Stimulated activated CD8-positive, alpha-beta memory T cell treated with anti-CD3 and anti-CD28 coated beads, Interleukin-7, amount 100 ng/mL, for 1 hour (primary cell): ENCODE data around the gene OR4E1.
"Not testable (repeated sequence)": the region's sequence is repeated elsewhere in the genome, so short reads cannot be mapped to it uniquely, and the experiment has no call there.

Source experiments
- DNase-seq, 2 donors: peaks; one replicate each; pipeline ENCODE4 v3.0.0-alpha.2; 2020; ENCODE audit warnings: low read depth in 2 of 2

Gene OR4E1, protein sequence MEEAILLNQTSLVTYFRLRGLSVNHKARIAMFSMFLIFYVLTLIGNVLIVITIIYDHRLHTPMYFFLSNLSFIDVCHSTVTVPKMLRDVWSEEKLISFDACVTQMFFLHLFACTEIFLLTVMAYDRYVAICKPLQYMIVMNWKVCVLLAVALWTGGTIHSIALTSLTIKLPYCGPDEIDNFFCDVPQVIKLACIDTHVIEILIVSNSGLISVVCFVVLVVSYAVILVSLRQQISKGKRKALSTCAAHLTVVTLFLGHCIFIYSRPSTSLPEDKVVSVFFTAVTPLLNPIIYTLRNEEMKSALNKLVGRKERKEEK

DNA sequence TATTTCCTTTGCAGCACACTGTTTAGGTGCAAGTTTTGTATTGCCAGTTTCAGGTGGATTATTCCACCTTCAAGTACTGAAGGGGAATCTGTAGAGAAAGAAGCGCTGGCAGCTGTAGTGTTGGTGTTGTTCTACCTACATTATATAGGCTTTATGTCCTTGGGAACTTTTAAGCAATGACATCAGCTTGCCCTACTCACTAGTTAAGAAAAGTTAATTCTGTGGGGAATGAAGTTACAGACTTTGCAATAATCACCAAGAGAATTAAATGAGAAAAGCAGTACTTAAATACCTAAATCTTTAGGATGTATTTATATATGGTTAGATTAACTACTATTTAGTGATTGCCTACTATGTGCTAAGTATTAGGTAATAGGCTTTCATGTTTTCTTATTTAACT lies at the start of gene OR4E1:
TSS of gene OR4E1 (minus strand) at position 101 of the 400 bp plus-strand sequence. CDS start 2,883 bp downstream, outside the sequence.
- DNase-seq, result no peak

DNA sequence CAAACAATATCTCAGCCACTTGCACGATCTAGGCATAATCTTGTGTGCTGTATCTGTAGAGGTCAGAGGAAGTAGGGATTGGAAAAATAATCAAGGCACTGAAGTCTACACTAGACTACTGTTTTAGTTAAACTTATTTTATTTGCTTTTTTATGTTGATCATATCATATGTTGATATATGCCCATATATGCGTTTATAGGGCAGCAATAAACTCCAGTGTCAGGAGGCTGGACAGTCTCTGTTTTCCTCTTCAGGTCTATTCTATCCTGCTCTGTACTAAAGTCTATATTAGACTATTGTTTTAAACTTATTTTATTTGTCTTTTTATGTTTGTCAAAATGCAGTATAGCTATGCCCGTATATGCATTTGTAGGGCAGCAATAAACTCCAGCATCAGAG lies 47.9 kb upstream of the OR4E1 start:
- DNase-seq, result no peak

DNA sequence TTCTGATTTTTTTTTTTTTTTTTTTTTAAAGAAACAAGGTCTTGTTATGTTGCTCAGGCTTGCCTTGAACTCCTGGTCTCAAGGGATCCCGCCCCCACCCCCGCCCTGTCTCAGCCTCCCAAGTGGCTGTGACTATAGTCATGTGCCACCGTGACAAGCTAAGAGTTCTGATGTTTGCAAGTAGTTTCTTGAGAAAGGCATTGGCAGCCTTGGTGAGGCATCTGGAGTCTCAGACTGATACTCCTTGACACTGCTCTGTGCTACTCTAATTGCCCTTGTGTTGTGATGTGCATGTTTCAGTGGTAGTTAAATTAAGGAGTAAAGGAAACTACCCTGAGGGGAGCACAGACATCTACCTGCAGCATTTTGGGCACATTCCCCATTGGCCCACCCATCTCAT lies 46.2 kb upstream of the OR4E1 start:
- DNase-seq, result no peak

DNA sequence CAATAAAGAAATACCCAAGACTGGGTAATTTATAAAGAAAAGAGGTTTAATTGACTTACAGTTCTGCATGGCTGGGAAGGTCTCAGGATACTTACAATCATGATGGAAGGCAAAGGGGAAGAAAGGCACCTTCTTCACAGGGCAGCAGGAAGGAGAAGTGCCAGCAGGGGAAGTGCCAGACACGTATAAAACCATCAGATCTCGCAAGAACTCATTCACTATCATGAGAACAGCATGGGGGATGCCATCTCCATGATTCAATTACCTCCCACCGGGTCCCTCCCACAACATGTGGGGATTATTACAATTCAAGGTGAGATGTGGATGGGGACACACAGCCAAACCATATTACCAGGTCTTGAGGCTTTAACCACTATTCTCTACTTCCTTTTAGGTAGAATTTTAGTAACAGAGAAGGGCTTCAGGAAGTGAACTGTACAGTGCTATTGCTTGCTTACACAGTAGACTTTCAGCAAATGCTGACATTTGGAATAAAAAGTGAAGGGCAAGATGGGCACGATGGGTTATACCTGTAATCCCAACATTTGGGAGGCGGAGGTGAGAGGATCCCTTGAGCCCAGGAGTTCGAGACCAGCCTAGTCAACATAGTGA lies 40.8 kb upstream of the OR4E1 start:
- DNase-seq, result no peak

DNA sequence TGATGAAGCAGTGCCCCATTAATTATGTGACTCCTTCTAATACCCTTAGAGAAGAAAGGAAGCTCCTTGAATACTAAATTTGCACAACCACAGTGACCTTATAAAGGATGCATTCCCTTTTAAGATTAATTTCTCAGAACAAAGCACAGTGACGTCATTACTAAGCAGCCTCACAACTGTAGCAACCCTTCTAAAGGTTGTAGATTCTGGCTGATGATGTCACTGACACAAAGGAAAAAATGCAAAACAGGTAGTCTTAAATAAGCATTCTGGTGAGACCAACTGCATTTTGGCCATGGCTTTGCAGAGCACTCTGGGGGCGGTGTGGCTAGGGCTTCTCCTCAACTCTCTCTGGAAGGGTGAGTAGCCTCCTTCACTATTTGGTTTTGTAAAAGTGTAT lies 38.4 kb upstream of the OR4E1 start:
- DNase-seq, result no peak

DNA sequence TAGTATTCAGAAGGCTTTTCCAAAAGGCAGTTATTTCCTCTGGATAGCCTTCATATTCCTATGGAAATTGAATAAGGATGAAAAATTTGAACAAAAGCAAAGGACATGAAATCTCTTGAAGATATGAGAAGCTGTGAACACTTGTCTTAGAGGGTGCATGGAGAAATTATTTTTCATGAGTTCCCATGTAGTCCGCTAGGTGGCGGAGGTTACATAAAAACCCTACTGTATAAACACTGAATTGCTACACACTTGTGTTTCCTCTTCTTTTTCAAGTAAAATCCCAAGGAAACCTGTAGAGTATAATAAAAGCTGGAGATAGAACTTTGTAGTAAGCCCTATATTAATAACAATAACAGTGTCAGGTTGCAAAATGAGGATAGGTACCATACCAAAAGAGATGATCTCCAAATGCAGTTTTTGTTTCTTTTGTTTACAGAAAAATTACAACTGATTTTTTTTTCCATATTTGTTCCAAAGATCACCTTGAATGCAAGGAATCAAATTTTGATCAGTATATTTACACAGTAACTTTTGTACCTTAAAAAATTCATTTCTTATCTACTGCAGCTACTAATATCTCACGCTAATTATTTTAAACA lies 37.8 kb upstream of the OR4E1 start:
- DNase-seq, result no peak

DNA sequence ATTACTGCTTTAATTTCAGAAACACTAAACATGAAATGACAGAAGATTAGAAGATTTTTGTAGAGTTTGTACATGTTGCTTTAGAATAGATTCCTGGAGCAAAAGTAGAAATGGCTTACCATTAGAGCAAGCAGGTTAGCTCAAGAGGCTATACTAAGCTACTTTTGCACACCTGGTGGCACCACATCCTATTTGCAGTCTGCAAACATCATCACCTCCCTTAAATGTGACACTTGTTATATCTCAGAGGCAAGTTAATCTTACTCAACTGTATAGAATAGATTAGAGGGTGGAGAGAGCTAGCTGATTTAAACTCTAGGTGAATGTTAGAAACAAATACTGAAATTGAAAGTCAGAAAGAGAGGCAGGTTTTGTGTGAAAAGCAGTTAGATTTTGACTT lies 30.7 kb upstream of the OR4E1 start:
- DNase-seq, result no peak

DNA sequence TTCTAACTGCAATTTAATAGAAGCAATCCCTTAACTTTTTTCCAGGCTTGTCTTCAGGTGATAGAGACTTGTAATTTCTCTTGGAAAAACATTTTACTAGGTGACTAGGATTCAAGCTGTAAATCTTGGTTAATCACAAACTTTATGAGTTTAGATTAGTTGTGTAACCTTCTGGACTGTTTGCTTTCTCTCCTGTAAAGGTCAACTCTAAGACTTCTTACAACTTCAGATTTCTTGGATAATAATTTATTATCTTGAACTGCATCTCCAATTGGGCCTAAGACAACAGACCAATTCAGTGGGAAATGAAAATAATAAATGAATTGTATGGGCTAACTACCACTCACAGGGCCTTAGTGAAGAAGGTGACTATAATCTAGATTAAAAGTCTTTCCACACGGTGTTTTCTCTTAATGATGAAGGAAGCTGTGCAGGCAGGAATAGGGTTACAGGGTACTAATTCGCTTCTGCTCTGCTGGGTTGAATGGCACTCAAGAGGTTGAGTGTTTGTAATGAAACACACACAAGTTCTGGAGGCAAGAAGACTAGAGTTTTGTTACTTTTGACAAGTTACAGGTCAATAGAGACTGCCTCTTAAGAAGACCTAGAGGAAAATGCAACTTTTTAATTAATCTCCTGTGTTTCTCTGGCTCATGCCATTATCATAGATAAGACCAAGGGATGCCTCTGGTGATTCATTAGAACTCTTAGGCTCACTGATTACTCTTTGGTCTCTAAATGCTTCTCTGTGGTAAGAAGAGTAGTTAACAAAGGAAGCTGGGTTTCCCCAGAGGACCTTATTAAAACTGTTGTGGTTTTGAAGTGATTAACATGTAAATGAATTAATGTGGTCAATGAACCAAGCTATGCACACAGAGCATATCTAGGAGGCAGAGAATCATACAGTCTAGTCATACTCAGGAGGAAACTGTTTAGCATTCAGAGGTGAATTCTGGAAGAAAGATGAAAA lies 30.0 kb upstream of the OR4E1 start:
- DNase-seq, result no peak

DNA sequence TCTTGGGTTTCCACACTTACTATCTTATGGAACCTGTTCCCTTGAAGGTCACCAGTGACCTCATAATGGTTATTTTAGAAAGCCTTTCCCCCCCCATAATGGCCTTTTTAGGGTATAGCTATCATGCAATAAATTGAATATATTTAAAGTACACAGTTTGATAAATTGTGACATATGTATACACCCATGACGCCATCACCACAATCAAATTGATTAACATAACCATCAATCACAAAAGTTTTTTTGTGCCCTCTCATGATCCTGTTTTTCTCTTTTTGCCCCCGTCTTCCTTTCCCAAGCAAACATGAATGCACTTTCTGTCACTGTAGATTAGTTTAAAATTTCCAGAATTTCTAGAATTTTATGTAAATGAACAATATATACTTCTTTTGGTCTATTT lies 28.7 kb upstream of the OR4E1 start:
- no peak for DNase-seq

DNA sequence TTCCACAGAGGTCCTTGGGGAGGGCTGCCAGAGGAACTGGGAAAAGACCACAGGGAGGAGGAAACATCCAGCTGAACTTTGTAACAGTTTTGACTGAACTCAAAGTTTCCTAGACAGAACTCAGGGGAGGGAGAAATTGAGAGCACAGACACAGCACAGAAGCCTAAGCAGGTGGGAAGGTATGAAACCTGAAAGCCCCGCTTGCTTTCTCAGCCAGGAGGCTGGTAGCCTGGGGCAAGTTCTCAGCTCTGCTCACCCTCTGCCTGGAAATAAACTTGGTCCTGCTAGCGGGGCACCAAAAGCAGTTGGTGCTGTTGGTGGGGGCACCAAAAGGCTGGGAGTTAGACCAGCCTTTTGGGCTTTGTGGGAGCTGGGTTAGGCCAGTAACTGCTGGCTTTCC lies 25.9 kb upstream of the OR4E1 start:
- no peak for DNase-seq

DNA sequence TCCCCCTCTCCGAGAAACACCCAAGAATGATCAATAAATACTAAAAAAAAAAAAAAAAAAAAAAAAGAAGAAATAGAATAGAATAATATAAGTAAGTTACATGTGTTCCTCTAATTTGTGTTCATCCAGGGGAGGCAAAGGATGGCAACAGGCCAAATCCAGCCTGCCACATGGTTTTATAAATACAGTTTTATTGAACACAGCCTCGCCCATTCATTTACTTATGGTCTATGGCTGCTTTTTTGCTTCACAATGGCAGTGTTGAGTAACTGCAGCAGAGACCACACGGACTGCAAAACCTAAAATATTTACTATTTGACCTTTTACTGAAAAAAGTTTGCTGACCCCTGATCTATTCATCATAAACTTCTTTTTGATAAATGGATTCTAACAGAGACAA lies 24.9 kb upstream of the OR4E1 start:
- DNase-seq, result not testable (repeated sequence)

DNA sequence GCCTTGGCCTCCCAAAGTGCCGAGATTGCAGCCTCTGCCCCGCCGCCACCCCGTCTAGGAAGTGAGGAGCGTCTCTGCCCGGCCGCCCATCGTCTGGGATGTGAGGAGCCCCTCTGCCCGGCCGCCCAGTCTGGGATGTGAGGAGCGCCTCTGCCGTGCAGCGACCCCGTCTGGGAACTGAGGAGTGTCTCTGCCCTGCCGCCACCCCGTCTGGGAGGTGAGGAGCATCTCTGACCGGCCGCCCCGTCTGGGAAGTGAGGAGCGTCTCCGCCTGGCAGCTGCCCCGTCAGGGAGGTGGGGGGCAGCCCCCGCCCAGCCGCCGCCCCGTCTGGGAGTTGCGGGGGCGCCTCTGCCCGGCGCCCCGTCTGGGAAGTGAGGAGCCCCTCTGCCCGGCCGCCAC lies 24.0 kb upstream of the OR4E1 start:
- DNase-seq, result not testable (repeated sequence)

DNA sequence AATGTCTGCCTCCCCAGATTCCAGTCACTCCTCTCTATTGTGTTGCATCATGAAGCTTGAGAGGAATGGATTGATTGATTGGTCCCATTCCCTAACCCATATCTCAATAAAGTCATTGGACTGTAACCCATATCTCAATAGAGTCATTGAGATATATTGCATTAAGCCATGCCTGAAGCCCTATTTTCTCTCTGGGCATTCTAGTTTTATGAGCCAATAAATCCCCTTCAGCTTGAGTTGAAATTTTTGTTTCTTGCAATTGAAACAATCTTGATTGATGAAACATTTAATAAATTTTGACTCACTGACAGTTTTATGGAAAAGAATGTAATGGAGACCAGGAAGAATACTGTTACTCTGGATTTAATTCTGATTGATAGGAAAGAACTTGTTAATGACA lies 20.8 kb upstream of the OR4E1 start:
- DNase-seq, result no peak

DNA sequence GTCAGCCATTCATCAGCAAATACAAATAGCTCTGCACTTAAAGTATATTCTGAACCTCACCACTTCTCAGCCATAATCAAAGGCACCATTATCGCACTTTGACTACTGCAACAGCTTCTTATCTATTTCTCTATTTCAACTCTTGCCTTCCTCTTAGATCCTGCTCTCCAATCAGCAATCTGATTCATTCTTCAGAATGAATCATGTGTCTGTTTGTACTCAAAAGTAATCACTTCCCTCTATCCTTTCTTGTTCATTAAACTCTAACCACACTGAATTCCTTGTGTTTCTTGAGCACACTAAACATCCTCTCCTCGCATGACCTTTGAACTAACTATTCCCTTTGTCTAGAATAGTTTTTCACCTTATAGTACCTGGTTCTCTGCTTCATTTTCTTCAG lies 12.8 kb upstream of the OR4E1 start:
- no peak for DNase-seq

DNA sequence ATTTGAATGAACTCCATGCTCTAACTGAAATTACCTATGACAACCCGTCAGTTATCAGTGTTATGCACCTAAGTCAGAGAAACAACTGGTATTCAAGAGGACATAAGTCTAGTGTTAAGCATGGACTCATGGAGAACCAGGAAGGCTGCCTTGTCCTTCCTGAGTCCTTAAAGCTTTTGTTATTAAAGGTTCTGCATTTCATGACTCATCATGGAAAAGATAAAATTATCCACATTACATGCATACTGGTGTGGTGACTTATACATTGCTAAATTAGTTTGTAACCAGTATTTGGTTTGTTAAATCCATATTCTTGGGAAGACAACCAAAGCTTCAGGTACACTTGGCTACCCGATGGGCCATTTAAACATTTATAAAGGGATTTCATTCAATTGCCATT lies 6.5 kb upstream of the OR4E1 start:
- DNase-seq, result no peak

DNA sequence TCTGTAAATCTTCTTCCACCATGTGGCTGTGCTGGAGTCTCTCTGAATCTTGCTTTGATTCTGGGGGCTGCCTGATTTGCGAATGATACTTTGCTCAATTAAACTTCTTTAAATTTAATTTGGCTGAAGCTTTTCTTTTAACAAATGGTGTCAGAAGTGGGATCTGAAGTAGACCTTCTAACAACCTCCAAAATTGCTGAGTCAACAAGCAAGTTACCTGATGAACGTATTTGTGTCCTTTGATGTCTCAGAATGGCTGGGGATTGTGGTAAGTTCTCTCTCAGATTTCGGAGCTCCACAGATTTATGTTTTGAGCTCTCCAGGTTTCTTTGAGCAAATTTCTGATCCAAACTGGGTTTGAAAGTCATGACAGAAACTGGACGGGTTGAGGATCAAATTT lies 1.9 kb upstream of the OR4E1 start:
- DNase-seq, result no peak

DNA sequence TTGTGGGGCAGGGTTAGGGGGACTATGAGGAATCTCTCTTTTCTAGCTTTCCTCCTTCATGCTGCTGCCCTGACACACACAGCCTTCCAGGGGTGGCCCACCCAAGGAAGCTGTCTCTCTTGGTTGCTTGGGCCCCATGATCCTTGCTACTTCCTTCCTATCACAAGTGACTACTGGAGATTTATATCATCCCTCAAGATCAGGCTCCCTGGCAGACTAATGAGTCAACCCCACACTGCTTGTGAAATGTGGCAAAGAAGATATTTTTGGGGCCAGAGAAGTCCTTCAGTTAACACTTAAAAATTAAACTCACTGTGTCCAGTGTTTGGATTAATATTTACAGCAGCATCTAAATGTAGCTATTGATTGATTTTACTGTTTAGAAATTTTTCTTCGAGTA lies 1.5 kb downstream of the OR4E1 start:
- no peak for DNase-seq

DNA sequence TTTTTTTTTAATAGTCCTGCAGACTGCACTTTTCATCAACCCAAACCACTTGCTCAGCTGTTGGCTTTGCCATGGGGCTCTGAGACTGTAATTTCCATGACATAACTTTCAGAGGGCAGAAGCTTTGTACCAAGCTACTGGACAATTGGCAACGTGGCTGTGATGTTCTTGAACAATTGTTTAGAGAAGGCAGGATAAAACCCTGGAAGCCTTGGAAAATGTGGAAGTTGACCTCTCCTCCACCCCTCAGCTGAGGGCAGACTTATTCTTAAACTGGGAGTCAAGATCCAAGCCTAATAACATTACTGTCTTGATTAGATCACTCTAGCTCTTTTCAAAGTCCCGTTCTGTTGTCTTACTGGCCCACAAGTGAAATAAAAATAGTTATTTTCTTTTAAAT lies 2.2 kb downstream of the OR4E1 start:
- DNase-seq, result no peak

DNA sequence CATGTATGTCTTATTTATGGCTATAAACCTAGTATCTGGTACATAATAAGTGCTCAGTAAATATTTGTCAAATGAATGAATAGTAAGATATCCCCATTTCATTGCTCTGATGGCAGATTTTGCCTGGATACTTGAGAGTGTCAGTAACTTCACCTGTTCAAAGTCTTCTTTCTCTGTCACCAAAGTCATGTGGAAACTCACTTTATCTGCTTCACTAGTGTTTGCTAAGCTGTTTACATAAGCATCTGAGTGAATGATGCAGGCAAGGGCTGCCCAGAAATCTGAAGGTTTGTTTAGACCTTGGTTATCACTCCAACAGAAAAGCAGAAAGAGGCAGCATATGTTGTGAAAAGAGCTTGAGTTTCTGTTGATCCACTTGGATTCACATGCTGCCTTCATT lies 4.3 kb downstream of the OR4E1 start:
- no peak for DNase-seq

DNA sequence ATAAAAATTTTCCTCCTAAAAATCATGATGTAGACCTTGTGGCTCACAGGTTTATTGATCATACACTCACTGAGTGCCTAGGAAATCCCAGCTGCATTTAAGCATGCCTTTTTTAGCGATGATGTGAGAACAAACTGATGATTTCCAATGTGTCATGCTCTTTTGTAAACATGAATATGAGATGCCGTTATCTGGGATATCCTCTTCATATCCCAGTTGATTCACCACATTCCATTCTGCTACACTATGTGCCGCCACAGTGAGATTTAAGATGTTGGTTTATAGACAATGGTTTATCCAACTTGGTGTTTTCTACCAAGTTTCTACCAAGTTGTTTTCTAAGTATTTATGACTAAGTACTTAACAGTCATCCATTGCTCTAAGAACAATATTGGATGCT lies 5.2 kb downstream of the OR4E1 start:
- DNase-seq, result no peak

DNA sequence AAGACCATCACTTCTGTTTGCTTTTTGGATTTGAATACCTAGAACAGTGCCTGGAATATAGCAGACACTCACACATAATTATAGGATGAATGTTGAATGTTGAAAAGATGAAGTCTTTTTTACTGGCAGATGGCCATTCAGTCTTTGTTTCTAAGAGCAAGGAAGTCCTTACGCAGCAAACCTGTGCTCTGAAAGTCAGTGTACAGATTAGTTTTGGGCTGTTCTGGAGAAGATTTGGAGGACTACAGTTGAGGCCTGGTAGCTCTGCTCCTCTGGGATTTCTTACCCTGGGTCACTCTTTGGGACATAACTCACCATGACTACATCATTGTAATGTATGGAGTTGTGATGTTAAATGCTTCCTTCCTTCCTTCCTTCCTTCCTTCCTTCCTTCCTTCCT lies 16.6 kb downstream of the OR4E1 start:
- no peak for DNase-seq

DNA sequence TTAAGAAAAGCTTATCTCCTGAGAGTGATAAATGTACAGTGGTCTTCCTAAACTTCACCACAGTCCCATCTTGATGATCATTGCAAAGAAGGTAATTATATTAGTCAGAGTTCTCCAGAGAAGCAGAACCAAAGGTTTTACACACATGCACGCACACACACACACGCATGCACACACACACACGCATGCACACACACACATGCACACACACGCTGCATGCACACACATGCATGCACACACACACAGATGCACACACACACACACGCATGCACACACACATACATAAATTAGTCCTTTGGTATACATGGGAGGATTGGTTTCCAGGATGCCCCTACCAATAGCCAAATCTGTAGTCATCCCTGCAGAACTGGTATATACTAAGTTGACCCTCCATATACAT lies 19.4 kb downstream of the OR4E1 start:
- DNase-seq, result no peak
